K562 (cell line): ENCODE measurements around the gene SOX6. TPM values are rescaled to one million over a fixed set of nuclear protein-coding genes. Genes with fewer than 3 reads are reported as not detected.
A peak's percentile ranks its signal among the peaks of the same experiment; 100 is the strongest.

Source experiments
- ARID1B ChIP-seq: fragments of 450-650 bp; IDR thresholded peaks from 2 replicates; pipeline ENCODE4 v1.6.1; 2016; ENCODE audit warnings: antibody characterized with exemption, mild to moderate bottlenecking, inconsistent platforms
- CBFA2T2 ChIP-seq: fragments of 450-650 bp; conservative IDR thresholded peaks from 2 replicates; pipeline ENCODE4 v1.6.1; 2017; ENCODE audit warnings: mild to moderate bottlenecking
- CBX8 ChIP-seq: fragments of 200-600 bp; sonication (generic); IDR thresholded peaks from 2 replicates; pipeline ENCODE4 v1.6.1; 2012; ENCODE audit warnings: borderline replicate concordance, mixed run types, low read depth, mild to moderate bottlenecking, moderate library complexity, mixed read lengths, low read length, control low read depth, inconsistent platforms; ENCODE audit not compliant: poor library complexity, severe bottlenecking; ENCODE audit errors: extremely low read depth
- CREBBP ChIP-seq: IDR thresholded peaks from one replicate; pipeline ENCODE4 v1.6.1; 2012; ENCODE audit warnings: low read depth, mild to moderate bottlenecking, control low read depth, inconsistent platforms, low read length
- DACH1 ChIP-seq: fragments of 450-650 bp; IDR thresholded peaks from 2 replicates; pipeline ENCODE4 v1.6.1; 2018; ENCODE audit not compliant: partially characterized antibody
- E2F3 ChIP-seq: fragments of 250-450 bp; sonication (Bioruptor Pico); IDR thresholded peaks from 2 replicates; pipeline ENCODE4 v1.4.0; 2020; ENCODE audit warnings: mild to moderate bottlenecking
- KDM1A ChIP-seq, 2 experiments: fragments of 450-650 bp; IDR thresholded peaks; 2 replicates each; pipeline ENCODE4 v1.6.1; 2016; ENCODE audit warnings: mild to moderate bottlenecking in 2 of 2
- LEF1 ChIP-seq: fragments of 450-650 bp; IDR thresholded peaks from 2 replicates; pipeline ENCODE4 v1.6.1; 2016; ENCODE audit warnings: mild to moderate bottlenecking
- NCOR1 ChIP-seq: fragments of 450-650 bp; IDR thresholded peaks from 2 replicates; pipeline ENCODE4 v1.6.1; 2016; ENCODE audit warnings: mild to moderate bottlenecking, moderate library complexity
- SMARCA4 ChIP-seq: fragments of 450-650 bp; IDR thresholded peaks from 2 replicates; pipeline ENCODE4 v1.6.1; 2016
- SPI1 ChIP-seq: IDR thresholded peaks from 2 replicates; pipeline ENCODE4 v1.6.1; 2011; ENCODE audit warnings: low read depth, low read length, control low read depth, borderline replicate concordance
- TAL1 ChIP-seq: fragments of 450-650 bp; IDR thresholded peaks from 2 replicates; pipeline ENCODE4 v1.6.1; 2016; ENCODE audit warnings: mild to moderate bottlenecking
- TOE1 ChIP-seq, 2 experiments: fragments of 450-650 bp in 1 of 2; sonication (generic) in 1 of 2; formaldehyde crosslinking in 1 of 2; IDR thresholded peaks; 2 replicates each; pipeline versions ENCODE4 v1.7.1 to v1.8.0; 2016 to 2022; ENCODE audit warnings: borderline replicate concordance in 2 of 2, mild to moderate bottlenecking in 2 of 2, antibody characterized with exemption in 1 of 2, inconsistent platforms in 1 of 2, low read depth in 1 of 2, missing genetic modification reagents in 1 of 2, moderate library complexity in 1 of 2
- ZBTB2 ChIP-seq: fragments of 450-650 bp; IDR thresholded peaks from 2 replicates; pipeline ENCODE4 v1.6.1; 2016; ENCODE audit warnings: antibody characterized with exemption
- polyA plus RNA-seq, 8 experiments: library from polyadenylated mRNA; depleted of rRNA in 4 of 8; stranded (reverse) in 5 of 8; unstranded in 3 of 8; fragments of >200 nt; fragmentation: Nextera tagmentation in 2 of 8; fragmentation: Illumina TruSeq in 1 of 8; extraction: Ambion mirVana in 2 of 8; extraction: Trizol in 1 of 8; gene quantifications; 2 replicates each; pipeline versions ENCODE4 v1.2.1 to v1.2.3, GENCODE V29; 2011 to 2014; ENCODE audit warnings: inconsistent platforms in 1 of 8, missing spikeins in 1 of 8
- total RNA-seq, 7 experiments: library from RNA; depleted of rRNA in 6 of 7; stranded (reverse); fragments of >200 nt in 6 of 7; fragmentation: Illumina TruSeq in 2 of 7; extraction: Trizol in 2 of 7; gene quantifications; 2 replicates each; pipeline versions ENCODE4 v1.2.1 to v1.2.3, GENCODE V29; 2011 to 2021; ENCODE audit warnings: low replicate concordance in 1 of 7
- TF ChIP-seq, protein P1 (sequence below): fragments of 450-650 bp; IDR thresholded peaks from 2 replicates; pipeline ENCODE4 v1.6.1; 2016
- TF ChIP-seq, protein P2 (sequence below), 2 experiments: fragments of 450-650 bp in 1 of 2; sonication (generic) in 1 of 2; formaldehyde crosslinking in 1 of 2; IDR thresholded peaks in 1 of 2; conservative IDR thresholded peaks in 1 of 2; 2 replicates each; pipeline versions ENCODE4 v1.6.1 to v1.8.1; 2016 to 2023; ENCODE audit warnings: mild to moderate bottlenecking in 2 of 2, moderate library complexity in 2 of 2, inconsistent platforms in 1 of 2, missing genetic modification reagents in 1 of 2

The SOX6 gene
- total and polyA plus RNA-seq, 9 of the 15 experiments (the other 6 are each of a cell fraction or from before 2014, with no cell fraction given): 0.89 to 8.7 (median 5.7) TPM

- TF ChIP-seq, protein P1, sequence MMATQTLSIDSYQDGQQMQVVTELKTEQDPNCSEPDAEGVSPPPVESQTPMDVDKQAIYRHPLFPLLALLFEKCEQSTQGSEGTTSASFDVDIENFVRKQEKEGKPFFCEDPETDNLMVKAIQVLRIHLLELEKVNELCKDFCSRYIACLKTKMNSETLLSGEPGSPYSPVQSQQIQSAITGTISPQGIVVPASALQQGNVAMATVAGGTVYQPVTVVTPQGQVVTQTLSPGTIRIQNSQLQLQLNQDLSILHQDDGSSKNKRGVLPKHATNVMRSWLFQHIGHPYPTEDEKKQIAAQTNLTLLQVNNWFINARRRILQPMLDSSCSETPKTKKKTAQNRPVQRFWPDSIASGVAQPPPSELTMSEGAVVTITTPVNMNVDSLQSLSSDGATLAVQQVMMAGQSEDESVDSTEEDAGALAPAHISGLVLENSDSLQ: peak; percentile 55; the same call in 1 of the 2 replicates
- TF ChIP-seq CREBBP (no peak), ZBTB2 (peak; percentile 39; the same call in 1 of the 2 replicates), NCOR1 (peak; percentile 51; the same call in 1 of the 2 replicates), E2F3 (CRISPR knock-in tag) (no peak), CBFA2T2 (peak; percentile 36), KDM1A (IDR thresholded peaks at IDR 0.05) (peak; percentile 64 to 83), LEF1 (peak; percentile 72), SMARCA4 (peak; percentile 85; the same call in 1 of the 2 replicates), DACH1 (peak; percentile 12), CBX8 (no peak), TOE1 (IDR thresholded peaks at IDR 0.05; ENCODE audit: borderline replicate concordance) (peak; percentile 43; the same call in 1 of the 2 replicates), TOE1 (CRISPR knock-in tag; IDR thresholded peaks at IDR 0.05; ENCODE audit: borderline replicate concordance, low read depth) (no peak), TAL1 (peak; percentile 73), SPI1 (peak; percentile 71; the same call in 1 of the 2 replicates), ARID1B (peak; percentile 90)
- TF ChIP-seq, protein P2, sequence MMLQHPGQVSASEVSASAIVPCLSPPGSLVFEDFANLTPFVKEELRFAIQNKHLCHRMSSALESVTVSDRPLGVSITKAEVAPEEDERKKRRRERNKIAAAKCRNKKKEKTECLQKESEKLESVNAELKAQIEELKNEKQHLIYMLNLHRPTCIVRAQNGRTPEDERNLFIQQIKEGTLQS (IDR thresholded peaks at IDR 0.05): peak; percentile 88
- TF ChIP-seq, protein P2 (CRISPR knock-in tag; conservative IDR thresholded peaks at IDR 0.05): no peak
Observed at GRCh38 chr11:16093889-16094653, 262.3 kb downstream of the SOX6 start (continued).
